Uterus (tissue), 4 donors: ENCODE measurements around the gene FOXE1. TPM values are rescaled to one million over a fixed set of nuclear protein-coding genes. Genes with fewer than 3 reads are reported as not detected.

ENCODE experiments used
- DNase-seq, 2 donors: peaks; one replicate each; pipeline ENCODE4 v3.0.0-alpha.2; 2019 to 2020
- H3K27ac ChIP-seq, 2 donors: fragments of 200-600 bp; sonication (generic); 1 replicate in 1 of 2; 2 replicates in 1 of 2; pipeline ENCODE4 v1.5.1; 2016 to 2018
- H3K27me3 ChIP-seq, 2 donors: fragments of 200-600 bp; sonication (generic); one replicate each; pipeline ENCODE4 v1.5.1; 2018 to 2019; ENCODE audit warnings: control low read depth in 1 of 2
- H3K36me3 ChIP-seq, 2 donors: fragments of 200-600 bp; sonication (generic); one replicate each; pipeline ENCODE4 v1.5.1; 2019; ENCODE audit warnings: control low read depth in 1 of 2
- H3K4me1 ChIP-seq, 2 donors: fragments of 200-600 bp; sonication (generic); one replicate each; pipeline ENCODE4 v1.5.1; 2018 to 2019; ENCODE audit warnings: control low read depth in 1 of 2
- H3K4me3 ChIP-seq, 2 donors: fragments of 200-600 bp; sonication (generic); 1 replicate in 1 of 2; 2 replicates in 1 of 2; pipeline ENCODE4 v1.5.1; 2018 to 2019; ENCODE audit warnings: mild to moderate bottlenecking in 1 of 2
- H3K9me3 ChIP-seq, 2 donors: fragments of 200-600 bp; sonication (generic); one replicate each; pipeline ENCODE4 v1.5.1; 2019; ENCODE audit warnings: control low read depth in 1 of 2
- CTCF ChIP-seq, 4 experiments: fragments of 200-600 bp in 2 of 4; fragments of 450-650 bp in 2 of 4; sonication (generic) in 2 of 4; IDR thresholded peaks; one replicate each; pipeline ENCODE4 v1.5.1; 2016 to 2019; ENCODE audit warnings: antibody characterized with exemption in 4 of 4, mild to moderate bottlenecking in 2 of 4, moderate library complexity in 1 of 4
- POLR2A ChIP-seq, 2 donors: fragments of 450-650 bp; IDR thresholded peaks; one replicate each; pipeline ENCODE4 v1.6.1; 2016; ENCODE audit warnings: antibody characterized with exemption in 2 of 2, mild to moderate bottlenecking in 1 of 2, moderate library complexity in 1 of 2
- intact Hi-C: fragments of 100-400 bp; cut with DNase I; formaldehyde crosslinking; loops from one replicate; pipeline ENCODE4 v1.15.1; 2023; ENCODE audit warnings: low total_unique reads
- total RNA-seq, 4 donors: library from RNA; depleted of rRNA in 3 of 4; stranded (reverse); fragments of >200 nt in 3 of 4; gene quantifications; one replicate each; pipeline versions ENCODE4 v1.1.0 to v1.2.4, GENCODE V29; 2014 to 2023
- donor health status: DM: yes; HTN: yes; CAD: no.

The FOXE1 gene
- total RNA-seq, 4 donors from 2014 or later, result not detected

- no peak for DNase-seq
- Histone ChIP-seq H3K27me3 (no peaks in the 10 kb centered on the region), H3K4me1 (no peaks in the 10 kb centered on the region), H3K4me3 (no peak overlapping the region), H3K27ac (no peak overlapping the region), H3K36me3 (no peaks in the 10 kb centered on the region), H3K9me3 (no peaks in the 10 kb centered on the region)
- no peak for TF ChIP-seq CTCF (IDR thresholded peaks at IDR 0.05)
- no peak for TF ChIP-seq POLR2A (IDR thresholded peaks at IDR 0.05)
- intact Hi-C loops, result no loop called here
Measured at GRCh38 chr9:97808972-97809371, 44.1 kb upstream of the FOXE1 start.

GRCh38 chr9:97809666-97810344 is 43.2 kb upstream of the FOXE1 start:
- no peak for DNase-seq
- Histone ChIP-seq H3K27ac (no peak overlapping the region), H3K9me3 (no peaks in the 10 kb centered on the region), H3K36me3 (no peaks in the 10 kb centered on the region), H3K4me3 (no peak overlapping the region), H3K4me1 (no peaks in the 10 kb centered on the region), H3K27me3 (no peaks in the 10 kb centered on the region)
- TF ChIP-seq POLR2A (IDR thresholded peaks at IDR 0.05), result no peak
- no peak for TF ChIP-seq CTCF (IDR thresholded peaks at IDR 0.05)
- intact Hi-C loops, result no loop called here

- no peak for DNase-seq
- Histone ChIP-seq H3K9me3 (no peaks in the 10 kb centered on the region), H3K27ac (no peak overlapping the region), H3K36me3 (no peaks in the 10 kb centered on the region), H3K4me3 (no peak overlapping the region), H3K4me1 (no peaks in the 10 kb centered on the region), H3K27me3 (no peaks in the 10 kb centered on the region)
- intact Hi-C loops, result no loop called here
- TF ChIP-seq POLR2A (IDR thresholded peaks at IDR 0.05) (no peak), CTCF (IDR thresholded peaks at IDR 0.05) (no peak)
Measured at GRCh38 chr9:97811533-97812246, 41.3 kb upstream of the FOXE1 start.

GRCh38 chr9:97812247-97812543 is 40.8 kb upstream of the FOXE1 start:
- Histone ChIP-seq H3K4me3 (no peak overlapping the region), H3K27me3 (no peaks in the 10 kb centered on the region), H3K4me1 (no peaks in the 10 kb centered on the region), H3K36me3 (no peaks in the 10 kb centered on the region), H3K27ac (no peak overlapping the region), H3K9me3 (no peaks in the 10 kb centered on the region)
- DNase-seq, result no peak
- intact Hi-C loops, result no loop called here
- no peak for TF ChIP-seq CTCF (IDR thresholded peaks at IDR 0.05)
- TF ChIP-seq POLR2A (IDR thresholded peaks at IDR 0.05), result no peak

- intact Hi-C loops, result no loop called here
- TF ChIP-seq CTCF (IDR thresholded peaks at IDR 0.05) (no peak), POLR2A (IDR thresholded peaks at IDR 0.05) (no peak)
- Histone ChIP-seq H3K36me3 (no peaks in the 10 kb centered on the region), H3K4me3 (no peak overlapping the region), H3K4me1 (no peaks in the 10 kb centered on the region), H3K9me3 (no peaks in the 10 kb centered on the region), H3K27ac (no peak overlapping the region), H3K27me3 (no peaks in the 10 kb centered on the region)
- no peak for DNase-seq
Measured at GRCh38 chr9:97813072-97813471, 40.0 kb upstream of the FOXE1 start.
